ENCODE results near the gene GRID1.

DNA sequence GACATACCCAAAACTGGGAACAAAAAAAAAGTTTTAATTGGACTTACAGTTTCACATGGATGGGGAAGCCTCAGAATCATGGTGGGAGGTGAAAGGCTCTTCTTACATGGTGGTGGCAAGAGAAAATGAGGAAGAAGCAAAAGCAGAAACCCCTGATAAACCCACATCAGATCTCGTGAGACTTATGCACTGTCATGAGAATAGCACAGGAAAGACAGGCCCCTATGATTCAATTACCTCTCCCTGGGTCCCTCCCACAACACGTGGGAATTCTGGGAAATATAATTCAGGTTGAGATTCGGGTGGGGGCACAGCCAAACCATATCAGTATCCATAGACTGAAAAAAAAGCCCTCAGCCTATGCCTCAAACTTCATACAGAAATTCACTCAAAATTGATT is 647.2 kb downstream of the GRID1 start:
- TF ChIP-seq GATA2 (IDR thresholded peaks at IDR 0.05; ENCODE audit: low read depth, low read length) (no peak), GATA3 (IDR thresholded peaks at IDR 0.05; ENCODE audit: low read depth, low read length) (no peak)

Measured in SH-SY5Y (cell line).